Liver (tissue), 9 donors: ENCODE measurements around the gene AFP. TPM values are rescaled to one million over a fixed set of nuclear protein-coding genes. Genes with fewer than 3 reads are reported as not detected.

ENCODE experiments used
- DNase-seq: peaks from one replicate; pipeline ENCODE4 v3.0.0-alpha.2; 2017; ENCODE audit warnings: low spot score
- H3K27ac ChIP-seq, 2 donors: one replicate each; pipeline ENCODE4 v1.7.0; 2013; ENCODE audit warnings: inconsistent platforms in 2 of 2, low read length in 2 of 2, control low read depth in 1 of 2, low read depth in 1 of 2, mild to moderate bottlenecking in 1 of 2
- H3K27me3 ChIP-seq, 4 donors: one replicate each; pipeline versions ENCODE4 v1.6.1 to v1.7.0; 2013; ENCODE audit warnings: low read length in 3 of 4, inconsistent platforms in 1 of 4, mild to moderate bottlenecking in 1 of 4, moderate library complexity in 1 of 4; ENCODE audit not compliant: control insufficient read depth in 4 of 4, insufficient read depth in 4 of 4
- H3K36me3 ChIP-seq, 4 donors: one replicate each; pipeline versions ENCODE4 v1.6.1 to v1.7.0; 2013; ENCODE audit warnings: low read length in 3 of 4, mild to moderate bottlenecking in 3 of 4, low read depth in 1 of 4, moderate library complexity in 1 of 4; ENCODE audit not compliant: control insufficient read depth in 4 of 4, insufficient read depth in 3 of 4
- H3K4me1 ChIP-seq, 4 donors: one replicate each; pipeline versions ENCODE4 v1.6.1 to v1.7.0; 2013; ENCODE audit warnings: low read length in 3 of 4, mild to moderate bottlenecking in 3 of 4, moderate library complexity in 1 of 4; ENCODE audit not compliant: control insufficient read depth in 4 of 4, insufficient read depth in 4 of 4
- H3K4me3 ChIP-seq, 3 donors: one replicate each; pipeline versions ENCODE4 v1.6.1 to v1.7.0; 2013; ENCODE audit warnings: low read length in 3 of 3, control low read depth in 1 of 3, low read depth in 1 of 3, mild to moderate bottlenecking in 1 of 3
- H3K9ac ChIP-seq, 2 donors: one replicate each; pipeline ENCODE4 v1.7.0; 2013; ENCODE audit warnings: low read length in 2 of 2, mild to moderate bottlenecking in 2 of 2, moderate library complexity in 2 of 2, control low read depth in 1 of 2, low read depth in 1 of 2
- H3K9me3 ChIP-seq, 4 donors: one replicate each; pipeline versions ENCODE4 v1.6.1 to v1.7.0; 2013; ENCODE audit warnings: low read length in 3 of 4; ENCODE audit not compliant: control insufficient read depth in 4 of 4
- ATF3 ChIP-seq: IDR thresholded peaks from 2 replicates; pipeline ENCODE4 v1.6.1; 2016; ENCODE audit warnings: antibody characterized with exemption
- CTCF ChIP-seq: fragments of 150-350 bp; IDR thresholded peaks from 2 replicates; pipeline ENCODE4 v1.5.1; 2017; ENCODE audit warnings: improper control_type of control experiment, low read depth, low read length; ENCODE audit not compliant: missing input control
- EGR1 ChIP-seq, 2 donors: IDR thresholded peaks; 2 replicates each; pipeline ENCODE4 v1.6.1; 2016 to 2018; ENCODE audit warnings: antibody characterized with exemption in 2 of 2, low read depth in 2 of 2
- FOXA1 ChIP-seq: IDR thresholded peaks from 2 replicates; pipeline ENCODE4 v1.6.1; 2016; ENCODE audit warnings: antibody characterized with exemption
- HNF4G ChIP-seq: IDR thresholded peaks from 2 replicates; pipeline ENCODE4 v1.6.1; 2016; ENCODE audit warnings: antibody characterized with exemption
- JUND ChIP-seq, 2 donors: IDR thresholded peaks; 2 replicates each; pipeline ENCODE4 v1.6.1; 2016; ENCODE audit warnings: antibody characterized with exemption in 2 of 2
- NR2F2 ChIP-seq: IDR thresholded peaks from 2 replicates; pipeline ENCODE4 v1.6.1; 2016; ENCODE audit warnings: antibody characterized with exemption
- RAD21 ChIP-seq, 2 donors: IDR thresholded peaks; 2 replicates each; pipeline ENCODE4 v1.6.1; 2016; ENCODE audit warnings: antibody characterized with exemption in 2 of 2, mild to moderate bottlenecking in 2 of 2
- REST ChIP-seq: IDR thresholded peaks from 2 replicates; pipeline ENCODE4 v1.6.1; 2016; ENCODE audit warnings: antibody characterized with exemption, mild to moderate bottlenecking
- RXRA ChIP-seq, 2 donors: IDR thresholded peaks; 2 replicates each; pipeline ENCODE4 v1.6.1; 2017 to 2018; ENCODE audit warnings: antibody characterized with exemption in 2 of 2, mild to moderate bottlenecking in 1 of 2
- SP1 ChIP-seq: IDR thresholded peaks from 2 replicates; pipeline ENCODE4 v1.6.1; 2018; ENCODE audit warnings: antibody characterized with exemption, mild to moderate bottlenecking
- YY1 ChIP-seq: IDR thresholded peaks from 2 replicates; pipeline ENCODE4 v1.6.1; 2016; ENCODE audit warnings: antibody characterized with exemption, mild to moderate bottlenecking
- ZBTB33 ChIP-seq: IDR thresholded peaks from 2 replicates; pipeline ENCODE4 v1.6.1; 2016; ENCODE audit warnings: antibody characterized with exemption
- WGBS: extraction: QIAGEN DNeasy Blood & Tissue Kit; methylation state at CpG from one replicate; pipeline ENCODE4 v1.1.7; 2013; 5-methylcytosine and 5-hydroxymethylcytosine counted together
- polyA plus RNA-seq, 2 donors: library from polyadenylated mRNA; stranded (reverse) in 1 of 2; unstranded in 1 of 2; fragments of 200-250 nt in 1 of 2; fragments of >200 nt in 1 of 2; fragmentation: Nextera tagmentation in 1 of 2; extraction: Ambion mirVana in 1 of 2; gene quantifications; one replicate each; pipeline versions ENCODE4 v1.2.1 to v1.2.3, GENCODE V29; 2013 to 2015
- total RNA-seq, 2 donors: library from RNA; depleted of rRNA; stranded (reverse); fragments of >200 nt; gene quantifications; one replicate each; pipeline ENCODE4 v1.2.3, GENCODE V29; 2014
- donor health status: healthy.
- donor health status: healthy.
- donor health status: healthy.
- donor health status: healthy.
- donor health status: healthy.

Gene AFP
- total and polyA plus RNA-seq, 4 donors: 1.0 to 3,875 (median 5.7) TPM

GRCh38 chr4:73438582-73439215 lies 2.7 kb downstream of the AFP start:
- no peak overlapping the region for H3K9ac ChIP-seq
- no peak for DNase-seq
- 85% methylated on average over 2 of the region's 2 CpGs for WGBS
- H3K4me3 ChIP-seq: no peak overlapping the region
- no peak for TF ChIP-seq ZBTB33
- no peak for TF ChIP-seq RXRA (IDR thresholded peaks at IDR 0.05)
- TF ChIP-seq ATF3: no peak
- no peak for TF ChIP-seq NR2F2
- no peak for TF ChIP-seq REST
- TF ChIP-seq JUND (IDR thresholded peaks at IDR 0.05): no peak
- TF ChIP-seq FOXA1: no peak
- no peak for TF ChIP-seq RAD21 (IDR thresholded peaks at IDR 0.05)
- no peak for TF ChIP-seq EGR1 (IDR thresholded peaks at IDR 0.05; ENCODE audit: low read depth in 2 of 2)
- TF ChIP-seq SP1: no peak
- TF ChIP-seq CTCF: no peak
- TF ChIP-seq YY1: no peak
- H3K27ac ChIP-seq: no peak overlapping the region
- no peaks in the 10 kb centered on the region for H3K27me3 ChIP-seq
- H3K36me3 ChIP-seq: no peaks in the 10 kb centered on the region
- H3K4me1 ChIP-seq: peaks cover 0 to 4% (median 1%) of the 10 kb centered on the region in 4 donors
- no peaks in the 10 kb centered on the region for H3K9me3 ChIP-seq

GRCh38 chr4:73439445-73439844 lies 3.4 kb downstream of the AFP start:
- no peak for TF ChIP-seq HNF4G
- TF ChIP-seq JUND (IDR thresholded peaks at IDR 0.05): no peak
- 84% methylated on average over 2 of the region's 2 CpGs for WGBS

More at GRCh38 chr4:73439445-73439844, 3.4 kb downstream of the AFP start:
- Histone ChIP-seq H3K9ac (no peak overlapping the region), H3K36me3 (no peaks in the 10 kb centered on the region), H3K4me1 (peaks cover 0 to 6% (median 1%) of the 10 kb centered on the region in 4 donors), H3K4me3 (no peak overlapping the region), H3K27ac (no peak overlapping the region), H3K27me3 (no peaks in the 10 kb centered on the region), H3K9me3 (no peaks in the 10 kb centered on the region)
- no peak for DNase-seq
